Transverse colon (tissue), 4 donors: Measurements from ENCODE around the gene MAB21L3. TPM values are rescaled to one million over a fixed set of nuclear protein-coding genes. Genes with fewer than 3 reads are reported as not detected.

Source experiments
- DNase-seq: peaks from one replicate; pipeline ENCODE4 v3.0.0-alpha.2; 2019
- H3K27ac ChIP-seq, 4 donors: fragments of 200-600 bp; sonication (generic); 2 replicates each; pipeline ENCODE4 v1.5.1; 2016 to 2018; ENCODE audit warnings: inconsistent platforms in 4 of 4
- H3K27me3 ChIP-seq: fragments of 200-600 bp; sonication (generic); 2 replicates; pipeline ENCODE4 v1.5.1; 2017; ENCODE audit warnings: inconsistent platforms
- H3K36me3 ChIP-seq, 4 donors: fragments of 200-600 bp; sonication (generic); 2 replicates each; pipeline ENCODE4 v1.5.1; 2017 to 2019; ENCODE audit warnings: inconsistent platforms in 4 of 4
- H3K4me1 ChIP-seq, 4 donors: fragments of 200-600 bp; sonication (generic); 2 replicates each; pipeline ENCODE4 v1.5.1; 2017 to 2020; ENCODE audit warnings: inconsistent platforms in 4 of 4
- H3K4me3 ChIP-seq, 4 donors: fragments of 200-600 bp; sonication (generic); 1 replicate in 1 of 4; 2 replicates in 3 of 4; pipeline versions ENCODE4 v1.5.1 to v1.6.1; 2017 to 2019; ENCODE audit warnings: inconsistent platforms in 4 of 4
- H3K9me3 ChIP-seq, 2 donors: fragments of 200-600 bp; sonication (generic); 2 replicates each; pipeline ENCODE4 v1.5.1; 2017 to 2019; ENCODE audit warnings: inconsistent platforms in 2 of 2
- EP300 ChIP-seq: sonication (generic); formaldehyde crosslinking; IDR thresholded peaks from one replicate; pipeline ENCODE4 v1.6.1; 2017; ENCODE audit warnings: antibody characterized with exemption, low read depth
- POLR2A ChIP-seq: fragments of 450-650 bp; IDR thresholded peaks from one replicate; pipeline ENCODE4 v1.6.1; 2016; ENCODE audit warnings: antibody characterized with exemption, mild to moderate bottlenecking, moderate library complexity
- POLR2AphosphoS5 ChIP-seq, 3 donors: sonication (generic); formaldehyde crosslinking; IDR thresholded peaks; one replicate each; pipeline ENCODE4 v1.6.1; 2016; ENCODE audit warnings: antibody characterized with exemption in 3 of 3
- WGBS, 2 donors: methylation state at CpG; one replicate each; pipeline ENCODE4 v1.1.5; 2018; ENCODE audit warnings: low coverage in 1 of 2; 5-methylcytosine and 5-hydroxymethylcytosine counted together
- in situ Hi-C, 4 donors: fragments of 200-750 bp; cut with MboI; loops; one replicate each; pipeline versions ENCODE4 v1.15.0 to v1.15.1; 2017; ENCODE audit warnings: low sequenced_read_pairs in 3 of 4, low pct_ligation_motif_present in 1 of 4, low pct_unique_long_range_greater_than_20kb in 1 of 4
- intact Hi-C: fragments of 100-400 bp; cut with DNase I; formaldehyde crosslinking; loops from one replicate; pipeline ENCODE4 v1.15.1; 2023; ENCODE audit warnings: low total_unique reads
- total RNA-seq, 4 donors: library from RNA; depleted of rRNA; stranded (reverse); fragments of >200 nt; gene quantifications; one replicate each; pipeline ENCODE4 v1.1.0, GENCODE V29; 2016
- TF ChIP-seq, protein P1 (sequence below), 5 experiments: fragments of 200-600 bp in 3 of 5; fragments of 450-650 bp in 2 of 5; sonication (generic) in 3 of 5; IDR thresholded peaks; 1 replicate in 2 of 5; 2 replicates in 3 of 5; pipeline ENCODE4 v1.5.1; 2016 to 2017; ENCODE audit warnings: antibody characterized with exemption in 5 of 5, inconsistent platforms in 3 of 5, mild to moderate bottlenecking in 2 of 5, moderate library complexity in 1 of 5

MAB21L3 gene
- total RNA-seq, 4 donors from 2014 or later, result 0.20 to 9.4 (median 4.8) TPM

DNA sequence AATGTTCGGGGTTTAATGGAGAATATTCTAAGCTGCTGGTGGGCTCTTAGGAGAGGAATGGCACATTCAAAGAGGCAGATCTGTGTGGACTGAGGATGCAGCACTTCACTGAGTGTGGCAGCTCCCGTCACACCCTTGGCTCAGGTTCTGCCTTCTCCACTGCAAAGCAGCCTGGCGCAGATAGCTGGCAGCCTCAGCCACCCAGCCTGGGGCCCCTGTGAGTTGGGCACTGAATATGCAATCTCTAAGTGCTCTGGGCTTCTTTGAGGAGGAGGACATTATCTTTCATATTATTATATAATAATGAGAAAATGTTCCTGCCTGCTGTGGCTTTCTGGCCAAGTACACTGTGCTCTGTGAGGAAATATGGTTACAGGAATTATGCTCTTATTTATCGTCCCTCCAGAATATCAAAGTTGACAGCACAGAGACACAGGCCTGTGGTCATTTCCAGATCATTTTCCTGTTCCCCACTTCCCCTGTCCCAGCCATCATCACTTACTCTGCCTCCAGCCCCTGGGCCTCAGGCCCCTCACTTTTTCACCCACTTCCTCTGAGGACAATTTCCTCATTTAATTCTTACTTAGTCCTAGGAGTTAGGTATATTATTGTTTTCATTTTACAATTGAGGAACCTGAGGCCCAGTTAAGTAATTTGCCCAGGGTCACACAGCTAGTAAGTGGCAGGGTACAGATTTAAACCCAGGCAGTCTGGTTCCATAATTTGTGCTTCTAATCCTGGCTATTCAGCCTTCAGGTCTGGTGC is 53.6 kb downstream of the MAB21L3 start:
- intact Hi-C loops, result no loop called here
- 50% methylated on average over 4 of the region's 4 CpGs; no CpG with 5 or more reads in 1 of the 2 donors for WGBS, 2 donors
- DNase-seq, result no peak
- TF ChIP-seq, protein P1, sequence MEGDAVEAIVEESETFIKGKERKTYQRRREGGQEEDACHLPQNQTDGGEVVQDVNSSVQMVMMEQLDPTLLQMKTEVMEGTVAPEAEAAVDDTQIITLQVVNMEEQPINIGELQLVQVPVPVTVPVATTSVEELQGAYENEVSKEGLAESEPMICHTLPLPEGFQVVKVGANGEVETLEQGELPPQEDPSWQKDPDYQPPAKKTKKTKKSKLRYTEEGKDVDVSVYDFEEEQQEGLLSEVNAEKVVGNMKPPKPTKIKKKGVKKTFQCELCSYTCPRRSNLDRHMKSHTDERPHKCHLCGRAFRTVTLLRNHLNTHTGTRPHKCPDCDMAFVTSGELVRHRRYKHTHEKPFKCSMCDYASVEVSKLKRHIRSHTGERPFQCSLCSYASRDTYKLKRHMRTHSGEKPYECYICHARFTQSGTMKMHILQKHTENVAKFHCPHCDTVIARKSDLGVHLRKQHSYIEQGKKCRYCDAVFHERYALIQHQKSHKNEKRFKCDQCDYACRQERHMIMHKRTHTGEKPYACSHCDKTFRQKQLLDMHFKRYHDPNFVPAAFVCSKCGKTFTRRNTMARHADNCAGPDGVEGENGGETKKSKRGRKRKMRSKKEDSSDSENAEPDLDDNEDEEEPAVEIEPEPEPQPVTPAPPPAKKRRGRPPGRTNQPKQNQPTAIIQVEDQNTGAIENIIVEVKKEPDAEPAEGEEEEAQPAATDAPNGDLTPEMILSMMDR (IDR thresholded peaks at IDR 0.05), result no peak
- TF ChIP-seq POLR2A, result no peak
- no peak for TF ChIP-seq POLR2AphosphoS5 (IDR thresholded peaks at IDR 0.05)
- no peak overlapping the region for H3K4me3 ChIP-seq
- H3K27me3 ChIP-seq, result no peaks in the 10 kb centered on the region
- H3K9me3 ChIP-seq, result no peaks in the 10 kb centered on the region
- H3K4me1 ChIP-seq, result peaks cover 10 to 33% (median 23%) of the 10 kb centered on the region in 4 donors
- peak overlapping the region; percentile 1 to 35 (median 18) for H3K27ac ChIP-seq
- H3K36me3 ChIP-seq, result no peaks in the 10 kb centered on the region
- in situ Hi-C loops, result loop anchor here in 2 of 4 donors (25.0 kb wide), 1 partner anchor 198 kb away; the partner anchor contains the start of gene ATP1A1 (in 2 of the 2)

- 89% methylated on average over 9 of the region's 9 CpGs; no CpG with 5 or more reads in 1 of the 2 donors for WGBS, 2 donors
- peak overlapping the region in 2 of 4 donors; percentile 32 to 35 for H3K27ac ChIP-seq
- intact Hi-C loops (no loop called here), in situ Hi-C loops (loop anchor here in 2 of 4 donors (25.0 kb wide), 1 partner anchor 197 kb away; the partner anchor contains the start of gene ATP1A1 (in 2 of the 2))
- H3K4me3 ChIP-seq, result no peak overlapping the region
- H3K4me1 ChIP-seq, result peaks cover 10 to 33% (median 23%) of the 10 kb centered on the region in 4 donors
- H3K27me3 ChIP-seq, result no peaks in the 10 kb centered on the region
- TF ChIP-seq, protein P1 (IDR thresholded peaks at IDR 0.05), result no peak
- no peak for TF ChIP-seq POLR2AphosphoS5 (IDR thresholded peaks at IDR 0.05)
- TF ChIP-seq EP300, result no peak
- TF ChIP-seq POLR2A, result no peak
- no peaks in the 10 kb centered on the region for H3K9me3 ChIP-seq
- H3K36me3 ChIP-seq, result no peaks in the 10 kb centered on the region
- DNase-seq, result no peak
Measured at GRCh38 chr1:116165572-116165971, 54.4 kb downstream of the MAB21L3 start.

- no peak for DNase-seq
- H3K27me3 ChIP-seq, result no peaks in the 10 kb centered on the region
- TF ChIP-seq EP300 (no peak), POLR2AphosphoS5 (IDR thresholded peaks at IDR 0.05) (no peak), POLR2A (no peak)
- TF ChIP-seq, protein P1 (IDR thresholded peaks at IDR 0.05), result no peak
- no peaks in the 10 kb centered on the region for H3K9me3 ChIP-seq
- no peak overlapping the region for H3K27ac ChIP-seq
- in situ Hi-C loops (loop anchor here in 2 of 4 donors (25.0 kb wide), 1 partner anchor 196 kb away; the partner anchor contains the start of gene ATP1A1 (in 2 of the 2)), intact Hi-C loops (no loop called here)
- H3K4me3 ChIP-seq, result no peak overlapping the region
- peaks cover 10 to 36% (median 23%) of the 10 kb centered on the region in 4 donors for H3K4me1 ChIP-seq
- no peaks in the 10 kb centered on the region for H3K36me3 ChIP-seq
- WGBS, 2 donors, result 60 to 81% methylated on average over 1 to 6 of the region's 6 CpGs
Measured at GRCh38 chr1:116166011-116166571, 54.9 kb downstream of the MAB21L3 start.

DNA sequence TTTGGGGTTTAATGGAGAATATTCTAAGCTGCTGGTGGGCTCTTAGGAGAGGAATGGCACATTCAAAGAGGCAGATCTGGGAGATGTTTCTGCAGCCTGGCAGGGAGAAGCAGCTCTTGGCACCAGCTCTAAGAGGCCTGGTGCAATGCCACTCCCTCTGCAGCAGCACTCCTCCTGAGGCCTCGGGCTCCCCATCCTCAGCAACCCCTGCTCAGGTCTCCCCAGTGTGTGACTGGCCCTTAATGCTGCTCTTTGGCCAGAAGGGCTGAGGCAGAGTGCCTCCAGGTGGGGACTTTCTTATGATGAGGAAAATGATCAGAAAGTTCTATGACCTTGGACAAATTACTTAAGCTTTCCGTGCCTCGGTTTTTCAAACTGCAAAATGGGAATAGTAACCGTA is 55.5 kb downstream of the MAB21L3 start:
- in situ Hi-C loops, result loop anchor here in 2 of 4 donors (25.0 kb wide), 1 partner anchor 196 kb away; the partner anchor contains the start of gene ATP1A1 (in 2 of the 2)

More for the DNA sequence above, 55.5 kb downstream of the MAB21L3 start:
- no peak for DNase-seq
- Histone ChIP-seq H3K9me3 (no peaks in the 10 kb centered on the region), H3K4me1 (peaks cover 10 to 37% (median 23%) of the 10 kb centered on the region in 4 donors), H3K4me3 (no peak overlapping the region), H3K36me3 (no peaks in the 10 kb centered on the region), H3K27me3 (no peaks in the 10 kb centered on the region), H3K27ac (no peak overlapping the region)
- intact Hi-C loops, result no loop called here
- TF ChIP-seq EP300, result no peak
- TF ChIP-seq POLR2A, result no peak
- no peak for TF ChIP-seq POLR2AphosphoS5 (IDR thresholded peaks at IDR 0.05)
- TF ChIP-seq, protein P1 (IDR thresholded peaks at IDR 0.05), result no peak
- 72 to 84% methylated on average over 4 of the region's 4 CpGs for WGBS, 2 donors
